HUDEP-2 (cell line): ENCODE data around the gene CMIP.
"Not testable (repeated sequence)": the region's sequence is repeated elsewhere in the genome, so short reads cannot be mapped to it uniquely, and the experiment has no call there.

Experiments
- DNase-seq, 76 experiments: peaks; one replicate each; lab custom pipeline; 2025; ENCODE audit not compliant: unreplicated experiment in 76 of 76; lab: John Stamatoyannopoulos, UW

CMIP gene

DNA sequence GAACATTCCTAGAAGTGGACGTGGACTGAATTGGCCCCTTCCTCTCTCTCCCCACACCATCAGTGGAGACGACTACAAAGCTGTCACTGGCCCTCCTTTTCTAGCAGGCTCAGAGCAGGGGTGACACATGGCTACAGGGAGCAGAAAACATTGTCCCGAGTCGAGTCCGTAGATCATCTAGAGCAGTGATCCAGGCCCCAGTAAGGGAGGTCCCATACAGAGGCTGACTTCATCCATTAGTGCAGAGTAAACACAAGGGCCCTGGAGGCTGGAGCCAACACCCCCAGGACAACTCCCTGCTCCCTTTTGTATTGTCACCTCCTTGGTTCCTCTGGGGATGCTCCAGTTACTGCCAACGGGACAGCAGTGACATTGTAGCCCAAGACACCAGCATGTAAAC lies 130.7 kb downstream of the CMIP start:
- no peak for DNase-seq

DNA sequence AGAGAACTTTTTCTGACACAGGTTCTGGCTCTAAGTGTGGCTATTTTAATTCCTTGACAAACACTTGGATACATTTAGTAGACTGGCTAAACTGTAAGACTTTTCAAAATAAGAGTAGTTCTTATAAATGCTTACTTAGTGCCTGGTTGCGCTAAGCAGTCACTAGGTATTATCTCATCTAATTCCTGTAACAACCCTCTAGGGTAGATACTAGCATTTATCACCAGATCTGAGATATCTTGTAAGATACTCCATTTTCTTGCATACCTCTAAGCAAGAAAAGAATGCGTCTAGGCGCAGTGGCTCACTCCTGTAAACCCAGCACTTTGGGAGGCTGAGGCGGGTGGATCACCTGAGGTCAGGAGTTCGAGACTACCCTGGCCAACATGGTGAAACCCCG lies 131.2 kb downstream of the CMIP start:
- DNase-seq = no peak

DNA sequence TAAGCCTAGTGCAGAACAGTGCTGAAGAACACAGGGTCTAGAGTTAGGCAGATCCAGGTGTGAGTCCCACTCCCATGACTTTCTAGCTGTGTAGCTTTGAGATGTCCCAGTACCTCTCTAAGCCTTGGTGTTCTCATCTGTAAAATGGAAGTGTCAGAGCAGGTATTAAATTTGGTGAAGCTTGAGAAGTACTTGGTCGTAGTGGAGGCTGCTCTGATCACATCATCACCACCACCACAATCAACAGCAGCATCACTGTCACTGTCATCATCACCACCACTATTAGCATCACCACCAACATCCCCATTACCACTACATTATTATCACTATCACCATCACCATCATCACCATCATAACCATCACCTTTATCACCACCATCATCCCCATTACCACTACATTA lies 132.1 kb downstream of the CMIP start:
- DNase-seq = no peak

DNA sequence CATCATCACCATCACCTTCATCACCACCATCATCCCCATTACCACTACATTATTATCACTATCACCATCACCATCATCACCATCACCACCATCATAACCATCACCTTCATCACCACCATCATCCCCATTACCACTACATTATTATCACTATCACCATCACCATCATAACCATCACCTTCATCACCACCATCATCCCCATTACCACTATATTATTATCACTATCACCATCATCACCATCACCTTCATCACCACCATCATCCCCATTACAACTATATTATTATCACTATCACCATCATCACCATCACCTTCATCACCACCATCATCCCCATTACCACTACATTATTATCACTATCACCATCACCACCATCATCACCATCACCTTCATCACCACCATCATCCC lies 132.7 kb downstream of the CMIP start:
- not testable (repeated sequence) for DNase-seq

DNA sequence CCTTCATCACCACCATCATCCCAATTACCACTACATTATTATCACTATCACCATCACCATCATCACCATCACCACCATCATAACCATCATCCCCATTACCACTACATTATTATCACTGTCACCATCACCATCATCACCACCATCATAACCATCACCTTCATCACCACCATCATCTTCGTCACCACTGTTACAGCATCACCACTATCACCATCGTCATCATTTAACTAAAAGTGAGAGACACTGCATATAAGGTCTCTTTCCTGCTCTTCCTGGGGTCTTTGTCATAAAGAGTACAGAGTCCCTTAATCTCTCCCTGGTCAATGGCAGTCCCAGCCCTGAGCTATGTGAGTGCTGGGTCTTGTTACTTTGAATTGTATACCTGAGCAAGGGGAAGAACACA lies 133.5 kb downstream of the CMIP start:
- DNase-seq = no peak

DNA sequence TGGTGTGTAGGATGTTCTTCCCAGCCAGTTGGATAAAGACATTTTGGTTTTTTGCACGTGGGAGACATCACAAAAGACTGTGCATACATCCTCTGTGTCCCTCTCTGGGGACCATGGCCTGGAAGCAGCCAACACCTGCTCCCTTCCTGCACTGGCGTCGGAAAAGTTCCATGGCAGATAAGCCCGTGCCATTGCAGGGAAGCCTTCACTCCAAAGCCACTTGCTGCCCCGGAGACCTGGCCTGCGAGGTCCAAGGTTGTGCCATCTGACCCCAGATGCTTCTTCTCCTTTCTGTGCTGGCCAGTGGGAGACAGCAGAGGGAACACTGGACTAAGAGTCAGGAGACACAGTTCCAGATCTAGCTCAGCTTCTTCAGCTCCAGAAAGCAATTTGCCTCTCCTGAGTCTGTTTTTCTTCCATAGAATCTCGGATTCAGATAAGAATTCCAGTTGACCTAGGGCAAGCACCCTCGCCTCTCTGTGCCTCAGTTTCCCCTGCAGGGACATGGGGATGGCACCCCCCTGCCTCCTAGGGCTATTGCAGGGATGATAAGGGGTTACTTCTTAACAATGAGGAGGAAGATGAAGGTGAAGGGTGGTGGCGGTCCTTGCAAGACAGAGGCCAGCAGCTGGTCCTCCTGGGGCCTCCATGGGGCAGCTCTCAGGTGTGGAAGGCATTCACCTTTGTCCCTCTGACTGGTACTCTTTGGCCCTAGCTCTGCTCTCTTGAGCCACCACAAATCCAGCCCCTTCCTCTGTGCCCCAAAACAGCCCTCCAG lies 134.2 kb downstream of the CMIP start:
- no peak for DNase-seq

DNA sequence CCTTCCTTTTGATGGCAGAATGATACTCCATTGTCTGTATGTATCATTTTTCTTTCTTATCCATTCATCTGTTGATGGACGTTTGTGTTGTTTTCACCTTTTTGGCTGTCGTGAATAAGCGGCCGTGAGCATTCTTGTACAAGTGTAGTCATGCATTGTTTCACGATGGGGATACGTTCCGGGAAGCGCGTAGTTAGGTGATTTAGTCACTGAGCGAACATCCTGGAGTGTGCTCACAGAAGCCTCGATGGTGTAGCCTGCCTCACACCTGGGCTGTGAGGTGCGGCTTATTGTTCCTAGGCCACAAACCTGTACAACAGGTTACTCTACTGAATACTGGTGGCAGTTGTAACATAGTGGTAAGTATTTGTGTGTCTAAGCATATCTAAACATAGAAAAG lies 136.5 kb downstream of the CMIP start:
- DNase-seq = no peak

DNA sequence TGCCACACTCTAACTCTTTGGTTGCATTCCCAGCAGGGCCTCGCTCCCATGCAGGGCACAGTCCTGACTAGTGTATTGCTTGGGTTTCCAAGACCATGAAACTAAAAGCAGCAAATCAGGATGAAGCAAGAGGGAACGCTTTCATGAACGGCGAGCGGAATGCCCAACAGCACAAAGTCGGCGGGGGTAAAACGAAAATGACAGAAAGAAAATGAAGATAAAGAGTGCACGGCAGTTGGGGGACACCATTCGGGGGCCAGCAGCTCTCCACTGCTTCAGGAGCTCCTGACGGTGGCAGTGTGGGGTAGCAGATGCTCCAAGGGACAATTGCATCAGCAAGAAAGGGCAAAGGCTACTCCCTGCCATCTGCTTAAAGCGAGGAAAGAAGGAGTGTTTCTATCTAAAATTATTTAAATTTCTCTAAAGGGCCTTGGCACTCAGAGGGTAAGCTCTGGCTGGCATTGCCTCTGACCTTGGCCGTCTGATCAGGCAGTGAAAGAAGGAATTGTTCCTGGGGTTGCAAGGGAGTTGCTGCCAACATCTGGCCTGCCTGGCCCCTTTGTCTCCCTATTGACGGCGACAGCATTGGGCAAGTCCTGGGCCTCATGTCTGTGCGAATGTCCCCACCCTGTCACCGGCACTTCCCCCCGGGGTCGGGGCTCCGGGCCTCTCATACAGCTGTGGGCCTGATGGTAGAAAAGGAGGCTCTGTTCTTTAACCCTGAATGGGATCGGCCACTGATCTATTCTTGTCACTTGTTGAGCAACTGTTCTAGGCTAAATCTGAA lies 138.2 kb downstream of the CMIP start:
- no peak for DNase-seq

DNA sequence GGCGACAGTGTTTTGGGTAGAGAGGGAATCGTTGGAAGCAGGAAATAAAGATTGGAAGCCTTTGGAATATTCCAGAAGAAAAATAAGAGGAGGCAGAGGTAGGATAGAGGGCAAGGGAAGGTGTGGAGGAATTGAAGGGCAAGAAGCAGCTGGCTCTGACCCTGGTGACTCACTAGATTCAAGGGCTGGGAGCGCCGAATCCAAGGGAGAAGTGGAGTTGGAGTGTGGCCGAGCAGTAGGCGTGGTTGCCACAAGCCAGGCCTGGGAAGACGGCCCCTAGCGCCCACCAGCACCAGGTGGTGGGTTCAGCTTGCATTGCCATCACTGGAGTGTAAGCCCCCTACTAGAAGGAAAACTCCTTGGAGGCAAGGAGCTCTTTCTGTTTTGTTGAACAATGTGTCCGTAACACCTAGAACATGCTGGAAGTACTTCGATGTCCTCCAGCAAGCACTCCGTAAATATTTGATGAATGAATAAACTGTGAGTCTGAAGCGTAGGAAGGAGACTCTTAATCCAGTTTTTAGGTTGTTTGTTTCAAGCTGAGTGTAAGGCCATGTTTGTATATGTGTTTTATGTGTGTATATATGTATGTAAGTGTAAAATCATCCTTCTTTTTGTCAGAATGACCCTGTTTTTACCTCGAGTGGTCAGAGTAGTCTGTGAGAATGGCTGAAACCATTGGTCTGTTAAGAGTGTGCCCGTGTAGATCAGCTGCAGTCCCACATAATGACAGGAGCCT lies 139.5 kb downstream of the CMIP start:
- DNase-seq = no peak

DNA sequence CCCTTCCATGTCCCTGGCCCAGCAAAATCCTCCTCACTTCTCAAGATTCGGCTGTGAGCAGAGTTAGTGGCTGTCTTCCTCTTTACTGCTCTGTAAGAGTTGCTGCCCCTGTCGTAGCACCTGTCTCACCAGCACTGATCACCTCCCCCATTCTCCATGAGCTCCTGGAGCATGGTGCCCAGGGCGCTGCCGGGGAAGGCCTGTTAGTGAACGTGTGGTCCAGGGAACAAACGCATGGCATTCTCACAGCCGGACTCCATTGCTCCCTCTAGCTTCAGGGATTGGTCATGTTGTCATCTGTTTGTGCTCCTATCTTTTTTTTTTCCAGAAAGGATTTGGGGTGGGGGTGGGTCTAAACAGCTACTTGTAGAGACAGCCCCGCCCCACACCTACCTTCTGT lies 141.2 kb downstream of the CMIP start:
- no peak for DNase-seq

DNA sequence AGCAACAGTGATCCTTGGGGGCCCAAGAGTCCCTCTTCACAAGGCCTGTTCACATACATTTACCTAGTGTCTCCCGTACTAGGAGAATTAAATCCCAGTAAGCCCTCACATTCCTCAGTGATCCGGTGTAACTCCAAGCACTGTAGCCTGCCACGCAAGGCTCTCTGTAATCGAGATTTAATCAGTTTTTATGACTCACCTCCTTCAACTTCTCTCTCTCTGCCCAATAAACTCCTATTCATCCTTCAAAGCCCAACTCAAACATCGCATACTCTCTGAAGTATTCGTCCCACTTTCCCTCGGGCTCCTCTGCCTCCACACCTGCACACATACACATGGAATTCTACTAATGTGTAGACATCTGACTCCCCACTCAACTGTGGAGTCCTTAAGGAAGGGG lies 141.8 kb downstream of the CMIP start:
- no peak for DNase-seq

DNA sequence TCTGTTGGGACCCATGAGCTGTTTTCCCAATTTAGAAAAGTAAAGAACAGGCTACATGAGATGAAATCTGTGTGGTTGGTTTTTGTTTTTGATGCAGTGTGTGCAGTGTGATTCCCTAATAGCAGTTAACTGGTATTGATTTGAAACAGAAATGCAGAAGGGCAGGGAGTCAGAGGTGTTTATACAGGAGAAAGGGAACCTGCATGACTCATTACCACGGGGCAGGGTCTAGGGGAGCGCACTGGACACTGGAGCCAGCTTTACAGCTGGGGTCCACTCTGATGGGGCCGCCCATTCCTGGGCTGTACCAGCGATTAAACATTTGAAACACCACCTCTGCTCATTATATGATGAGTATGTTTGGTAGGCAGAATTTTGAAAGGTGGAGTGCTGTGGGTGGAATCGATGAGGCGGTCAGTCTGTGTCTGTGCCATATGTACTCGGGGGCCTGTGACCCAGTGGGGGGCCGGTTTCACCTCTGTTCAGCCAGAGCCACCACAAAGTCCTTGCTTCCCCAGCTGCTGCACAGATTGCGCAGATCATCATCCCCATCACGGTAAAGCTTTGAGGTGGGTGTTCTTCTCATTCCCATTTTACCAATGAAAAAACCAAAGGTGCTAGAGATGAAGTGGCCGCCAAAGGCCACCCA lies 142.5 kb downstream of the CMIP start:
- DNase-seq = no peak

DNA sequence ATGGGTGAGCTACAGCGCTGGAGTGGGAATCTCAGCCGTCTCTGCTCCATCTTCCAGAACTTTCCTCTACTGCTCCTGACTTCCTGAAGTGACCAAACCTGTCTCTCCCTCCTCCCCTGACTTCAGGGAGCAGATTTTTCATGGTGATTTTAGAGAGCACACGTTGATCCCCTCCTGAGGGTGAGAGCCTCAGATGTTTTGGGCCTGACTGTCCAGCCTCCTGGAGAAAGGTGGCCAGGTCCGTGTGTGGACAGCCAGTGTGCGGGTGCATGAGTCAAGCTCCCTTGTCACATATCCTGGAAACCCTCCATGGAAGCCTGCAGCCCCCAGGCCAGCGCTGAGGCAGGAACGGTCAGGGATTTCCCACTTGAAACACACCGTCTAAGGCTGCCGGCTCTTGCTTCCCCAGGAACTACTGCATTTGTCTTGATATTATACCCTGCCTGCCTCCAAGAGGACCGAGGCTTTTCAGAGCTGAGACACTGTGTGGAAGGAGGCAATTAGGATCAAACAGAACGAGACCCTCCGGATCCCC lies 143.1 kb downstream of the CMIP start:
- no peak for DNase-seq

DNA sequence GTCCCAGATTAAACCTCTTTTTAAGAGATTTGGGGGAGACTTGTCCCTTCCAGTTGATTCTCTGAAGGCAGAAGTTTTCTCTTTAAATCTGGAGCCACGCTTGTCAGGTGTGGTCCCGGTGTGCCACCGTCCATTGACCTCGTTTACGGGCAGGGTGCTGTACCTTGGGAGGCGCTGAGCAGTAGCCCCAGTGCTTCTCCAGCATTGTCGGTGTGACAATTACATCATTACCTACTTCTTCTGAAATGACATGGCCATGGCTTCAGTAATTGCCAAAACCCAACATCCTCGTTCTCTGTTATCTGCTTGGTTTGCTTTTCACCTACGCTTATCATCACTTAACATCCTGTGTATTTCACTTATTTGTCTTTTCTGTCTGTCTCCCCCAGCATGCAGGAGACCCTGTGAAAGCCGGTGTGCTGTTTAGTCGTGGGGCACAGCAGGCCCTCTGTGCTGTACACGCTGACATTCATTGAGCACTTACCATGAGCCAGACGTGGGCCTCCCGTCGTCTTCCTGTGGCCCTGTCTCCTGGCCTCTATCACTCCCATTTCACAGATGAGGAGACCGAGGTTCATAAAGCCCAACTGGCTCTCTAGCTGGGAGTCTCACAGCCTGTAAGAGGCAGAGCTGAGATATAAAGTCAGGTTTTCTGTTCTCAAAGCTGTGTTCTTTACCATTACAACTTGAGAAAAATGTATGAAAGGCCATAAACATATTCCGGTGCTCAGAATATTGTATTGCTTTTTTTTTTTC lies 143.9 kb downstream of the CMIP start:
- DNase-seq = no peak

DNA sequence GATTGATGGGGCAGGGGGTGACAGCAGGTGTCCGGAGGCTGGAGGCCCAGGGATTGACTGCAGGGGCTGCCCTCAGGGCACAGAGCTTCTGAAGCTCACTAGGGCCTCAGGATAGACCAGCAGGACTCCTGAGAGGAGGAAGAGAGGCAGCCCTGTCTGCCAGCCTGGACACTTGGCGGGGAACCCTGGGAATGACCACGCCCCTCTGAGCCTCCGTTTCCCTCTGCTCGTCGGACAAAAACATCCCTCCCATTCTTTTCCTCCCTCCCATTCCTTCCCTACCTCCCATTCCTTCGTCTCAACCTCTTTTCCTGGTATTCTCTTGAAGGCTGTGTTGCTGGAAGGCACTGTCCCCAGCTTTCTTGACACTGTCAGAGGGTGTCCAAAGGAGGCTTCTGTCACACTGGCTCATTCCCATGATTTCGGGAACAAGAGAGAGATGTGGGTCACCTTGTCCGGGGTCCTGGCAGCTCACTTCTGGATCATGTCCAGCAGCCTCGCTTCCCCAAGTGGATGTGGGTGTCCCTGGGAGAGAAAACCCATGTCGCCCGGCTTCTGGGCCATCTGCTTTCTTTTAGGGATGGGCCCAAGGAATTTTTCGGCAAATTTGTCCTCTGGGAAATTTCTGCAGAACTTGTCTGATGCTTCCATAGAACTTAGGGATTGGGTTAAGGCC lies 145.5 kb downstream of the CMIP start:
- no peak for DNase-seq

DNA sequence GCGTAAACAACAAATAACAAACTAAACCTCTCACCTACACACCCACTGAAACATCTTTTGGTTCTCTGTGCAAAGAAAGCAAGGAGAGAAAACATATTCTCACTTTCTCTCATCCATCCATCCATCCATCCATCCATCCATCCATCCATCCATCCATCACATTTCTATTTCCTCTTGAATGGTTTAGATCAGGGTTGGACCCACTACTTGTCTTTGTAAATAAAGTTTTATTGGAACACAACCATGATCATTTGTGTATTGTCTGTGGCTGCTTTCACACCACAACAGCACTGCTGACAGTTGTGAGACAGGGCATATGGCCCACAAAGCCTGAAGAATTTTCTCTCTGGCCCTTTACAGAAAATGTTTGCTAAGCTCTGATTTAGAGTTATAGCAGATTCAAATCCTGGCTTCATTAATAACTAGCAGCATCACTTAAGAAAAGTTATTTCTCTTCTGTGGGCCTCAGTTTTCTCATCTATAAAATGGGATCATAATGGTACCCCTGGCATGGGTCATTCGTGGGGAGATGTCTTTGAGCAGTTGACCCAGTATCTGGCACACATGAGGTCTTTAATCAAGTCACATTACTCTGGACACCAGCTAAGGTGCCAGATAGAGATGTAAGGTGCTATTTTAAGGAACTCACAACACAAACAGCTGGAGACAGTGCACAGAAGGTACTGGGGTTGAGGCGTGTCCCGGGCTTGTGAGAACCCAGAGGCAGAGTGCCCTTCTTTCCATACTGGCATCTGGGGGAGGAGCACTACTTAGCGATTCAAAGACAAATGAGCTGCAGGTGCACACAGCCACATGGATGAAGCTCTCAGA lies 146.3 kb downstream of the CMIP start:
- DNase-seq = no peak

DNA sequence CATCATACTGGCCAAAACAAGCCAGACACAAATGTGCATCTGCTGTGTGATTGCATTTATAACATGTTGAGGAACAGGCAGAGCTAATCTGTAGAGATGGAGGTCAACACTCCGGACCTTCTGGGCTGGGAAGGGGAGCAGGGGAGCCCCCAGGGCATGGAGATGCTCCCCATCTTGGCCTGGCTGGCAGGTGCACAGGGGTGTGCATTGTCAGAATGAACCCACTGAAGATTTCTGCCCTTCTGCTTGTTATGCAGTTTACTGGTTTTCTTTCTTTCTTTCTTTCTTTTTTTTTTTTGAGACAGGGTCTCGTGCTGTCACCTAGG lies 146.9 kb downstream of the CMIP start:
- DNase-seq = no peak

DNA sequence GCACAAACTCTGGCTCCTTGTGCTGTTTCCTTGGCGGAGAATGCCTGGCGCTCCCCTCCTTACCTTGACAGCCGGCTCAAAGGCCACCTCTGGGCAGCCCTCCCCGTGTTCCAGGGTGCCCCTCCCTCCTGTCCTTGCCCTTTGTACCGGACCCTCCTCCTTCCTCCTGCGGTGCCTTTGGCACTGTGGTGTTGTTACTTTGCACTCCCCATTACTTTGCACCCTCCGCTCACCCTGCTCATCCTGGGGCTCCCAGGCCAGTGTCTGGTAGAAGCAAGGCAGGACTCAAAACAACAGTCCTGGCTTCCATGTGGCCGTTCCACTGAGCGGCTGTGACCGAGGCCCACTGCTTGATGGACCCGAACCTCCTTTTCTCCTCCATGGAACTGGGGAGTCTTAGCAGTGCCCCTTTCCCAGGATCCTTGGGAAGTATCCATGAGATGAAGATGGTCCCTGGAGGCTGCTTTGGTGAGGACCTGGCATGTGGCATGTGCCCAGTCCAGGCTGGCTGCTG lies 147.8 kb downstream of the CMIP start:
- no peak for DNase-seq

DNA sequence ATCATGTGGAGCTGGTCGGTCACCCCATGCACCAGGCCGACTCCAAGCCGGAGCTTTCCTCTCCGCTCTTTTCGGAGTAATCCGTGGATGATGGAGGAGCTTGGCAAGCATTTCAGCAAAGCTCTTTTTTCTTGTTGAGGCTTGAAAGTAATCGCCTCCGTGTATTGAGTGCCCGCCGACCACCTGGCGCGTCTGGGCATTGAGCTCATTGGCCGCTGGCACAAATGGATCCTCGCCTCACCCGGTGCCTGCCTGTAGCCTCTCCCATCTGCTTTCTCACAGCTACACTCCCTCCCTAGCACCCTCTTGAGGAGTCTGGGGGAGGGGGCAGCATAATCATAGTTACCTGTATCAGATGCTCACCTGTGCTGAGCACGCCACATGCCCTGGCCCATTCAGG lies 148.9 kb downstream of the CMIP start:
- no peak for DNase-seq
